AG04449 (cell line): ENCODE results near the gene RBM46.
"Not testable (repeated sequence)": the region's sequence is repeated elsewhere in the genome, so short reads cannot be mapped to it uniquely, and the experiment has no call there.

Source experiments
- CTCF ChIA-PET: fragments of 350-600 bp; formaldehyde crosslinking; extraction: SDS; loops from one replicate; lab custom pipeline; 2021; ENCODE audit warnings: antibody characterized with exemption; lab: Yijun Ruan, JAX
- POLR2A ChIA-PET: fragments of 400-600, 350-600 bp; formaldehyde crosslinking; extraction: SDS; loops from one replicate; lab custom pipeline; 2020; ENCODE audit warnings: antibody characterized with exemption, inconsistent platforms; lab: Yijun Ruan, JAX
- DNase-seq: peaks from one replicate; pipeline ENCODE4 v3.0.0-alpha.2; 2010; ENCODE audit warnings: low read depth, low spot score
- H3K4me3 ChIP-seq: 2 replicates; pipeline ENCODE4 v1.5.1; 2011; ENCODE audit warnings: low read depth, mild to moderate bottlenecking, control low read depth, low read length
- TF ChIP-seq, protein P1 (sequence below): IDR thresholded peaks from one replicate; pipeline ENCODE4 v1.5.1; 2011; ENCODE audit warnings: mild to moderate bottlenecking, moderate library complexity, low read length, control low read depth, inconsistent platforms; ENCODE audit not compliant: insufficient read depth; ENCODE audit errors: missing control alignments

Gene RBM46

DNA sequence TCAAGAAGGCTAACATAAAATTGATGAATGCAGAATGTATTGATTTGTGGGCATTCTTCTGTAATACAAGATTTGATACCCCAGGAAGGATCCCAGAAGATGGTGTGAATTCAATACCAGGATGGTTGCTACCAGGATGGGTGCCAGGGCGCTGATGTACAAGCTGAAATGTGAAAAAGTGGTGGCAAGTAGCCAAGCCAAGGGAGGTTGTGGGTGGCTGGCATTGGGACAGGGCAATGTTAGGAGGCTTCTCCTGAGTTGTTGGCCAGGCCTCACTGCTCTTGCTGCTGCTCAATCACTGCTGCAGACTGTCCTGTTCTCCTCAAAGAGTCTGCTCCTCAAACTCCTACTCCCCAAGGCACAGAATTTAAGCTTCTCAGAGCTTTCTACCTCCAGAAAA is 77.1 kb downstream of the RBM46 start:
- no peak for DNase-seq
- TF ChIP-seq, protein P1, sequence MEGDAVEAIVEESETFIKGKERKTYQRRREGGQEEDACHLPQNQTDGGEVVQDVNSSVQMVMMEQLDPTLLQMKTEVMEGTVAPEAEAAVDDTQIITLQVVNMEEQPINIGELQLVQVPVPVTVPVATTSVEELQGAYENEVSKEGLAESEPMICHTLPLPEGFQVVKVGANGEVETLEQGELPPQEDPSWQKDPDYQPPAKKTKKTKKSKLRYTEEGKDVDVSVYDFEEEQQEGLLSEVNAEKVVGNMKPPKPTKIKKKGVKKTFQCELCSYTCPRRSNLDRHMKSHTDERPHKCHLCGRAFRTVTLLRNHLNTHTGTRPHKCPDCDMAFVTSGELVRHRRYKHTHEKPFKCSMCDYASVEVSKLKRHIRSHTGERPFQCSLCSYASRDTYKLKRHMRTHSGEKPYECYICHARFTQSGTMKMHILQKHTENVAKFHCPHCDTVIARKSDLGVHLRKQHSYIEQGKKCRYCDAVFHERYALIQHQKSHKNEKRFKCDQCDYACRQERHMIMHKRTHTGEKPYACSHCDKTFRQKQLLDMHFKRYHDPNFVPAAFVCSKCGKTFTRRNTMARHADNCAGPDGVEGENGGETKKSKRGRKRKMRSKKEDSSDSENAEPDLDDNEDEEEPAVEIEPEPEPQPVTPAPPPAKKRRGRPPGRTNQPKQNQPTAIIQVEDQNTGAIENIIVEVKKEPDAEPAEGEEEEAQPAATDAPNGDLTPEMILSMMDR, result no peak
- ChIA-PET CTCF (no interaction called here), POLR2A (no interaction called here)
- H3K4me3 ChIP-seq, result no peak overlapping the region

DNA sequence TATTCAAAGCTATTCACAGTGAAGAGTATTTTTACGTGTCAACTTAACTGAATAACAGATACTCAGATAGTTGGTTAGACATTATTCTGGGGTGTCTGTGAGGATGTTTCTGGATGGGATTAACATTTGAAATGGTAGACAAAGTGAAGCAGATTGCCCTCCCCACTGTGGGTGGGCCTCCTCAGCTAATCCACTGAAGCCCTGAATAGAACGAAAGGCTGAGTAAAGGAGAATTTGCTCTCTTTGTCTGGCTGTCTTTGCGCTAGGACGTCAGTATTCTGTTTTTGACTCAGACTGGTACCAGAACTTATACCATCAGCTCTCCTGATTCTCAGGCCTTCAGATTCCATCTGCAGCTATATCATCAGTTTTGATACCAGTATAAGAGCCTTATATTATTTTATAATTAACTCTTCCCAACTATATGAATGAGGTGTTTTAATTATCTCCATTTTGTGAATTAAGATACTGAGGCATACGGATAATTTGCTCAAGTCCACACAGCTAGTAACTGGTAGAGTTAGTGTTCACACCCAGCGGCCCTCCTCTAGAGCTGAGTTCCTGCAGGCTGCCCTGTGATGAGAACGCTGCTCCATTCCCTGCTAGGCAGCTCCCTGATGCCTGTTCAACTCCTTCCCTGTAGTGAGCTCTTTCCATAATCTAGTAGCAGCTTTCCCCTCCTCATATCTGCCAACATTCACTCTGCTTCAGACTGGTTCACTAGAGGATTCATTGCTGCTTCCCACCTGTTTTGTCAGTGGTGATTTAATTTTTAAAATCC is 87.5 kb downstream of the RBM46 start:
- ChIA-PET POLR2A (no interaction called here), CTCF (no interaction called here)
- no peak overlapping the region for H3K4me3 ChIP-seq
- DNase-seq, result no peak
- TF ChIP-seq, protein P1, result no peak

DNA sequence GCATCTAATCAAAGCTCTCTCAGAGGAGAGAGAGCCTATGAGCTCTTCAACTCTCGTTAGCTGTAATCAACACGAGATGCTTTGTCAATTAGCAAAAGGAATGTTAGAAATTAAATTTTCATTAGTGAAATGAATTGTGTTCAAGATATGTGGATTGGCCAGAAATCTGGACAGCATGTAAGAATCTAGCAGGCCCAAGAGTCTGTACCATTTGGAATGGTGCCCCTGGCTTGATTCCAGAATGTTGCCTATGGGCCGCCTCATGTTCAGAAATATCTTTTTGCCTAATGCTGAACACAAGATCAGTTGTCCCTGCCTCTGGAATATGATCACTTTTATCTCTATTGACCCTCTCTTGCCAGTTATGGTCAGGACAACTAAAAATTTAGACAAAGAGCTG is 88.2 kb downstream of the RBM46 start:
- POLR2A ChIA-PET, result no interaction called here
- no peak for DNase-seq
- TF ChIP-seq, protein P1, result no peak
- no peak overlapping the region for H3K4me3 ChIP-seq
- CTCF ChIA-PET, result no interaction called here

DNA sequence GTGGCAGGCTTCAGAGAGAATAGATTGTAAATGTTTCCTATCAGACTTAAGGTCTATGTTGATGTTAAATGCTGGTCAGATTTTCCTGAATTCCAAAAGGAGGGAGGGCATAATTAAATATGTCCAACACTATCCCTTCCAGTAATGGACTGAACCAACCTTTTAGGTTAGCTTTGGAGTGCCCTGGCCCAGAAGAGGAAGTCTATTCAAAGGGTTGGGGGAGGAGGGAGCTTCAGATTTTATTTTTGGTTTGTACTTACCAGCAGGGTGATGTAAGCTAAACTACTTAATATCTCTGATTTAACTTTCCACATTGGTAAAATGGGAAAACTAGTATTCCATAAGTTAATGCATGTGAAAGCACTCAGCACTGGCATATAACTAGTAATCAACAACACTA is 91.1 kb downstream of the RBM46 start:
- no peak for DNase-seq
- TF ChIP-seq, protein P1, result no peak
- no peak overlapping the region for H3K4me3 ChIP-seq
- POLR2A ChIA-PET, result no interaction called here
- CTCF ChIA-PET, result interaction anchor here (1.2 kb wide), 1 partner anchor 481 kb away, joined by 3 read pairs; no protein-coding TSS in a partner anchor

DNA sequence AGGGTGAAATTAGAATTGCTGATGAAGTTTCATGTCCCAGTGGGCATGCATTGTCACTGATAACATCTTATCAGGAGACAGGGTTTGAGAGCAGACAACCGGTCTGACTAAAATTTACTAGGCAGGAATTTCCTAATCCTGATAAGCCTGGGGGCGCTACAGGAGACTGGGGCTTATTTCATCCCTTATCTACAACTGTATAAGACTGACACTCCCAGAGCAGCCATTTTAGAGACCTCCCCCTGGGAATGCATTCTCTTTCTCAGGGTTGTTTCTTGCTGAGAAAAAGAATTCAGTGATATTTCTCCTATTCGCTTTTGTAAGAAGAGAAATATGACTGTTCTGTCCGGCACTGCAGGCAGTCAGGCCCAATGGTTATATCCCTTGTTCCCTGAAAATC is 93.0 kb downstream of the RBM46 start:
- POLR2A ChIA-PET, CTCF ChIA-PET, H3K4me3 ChIP-seq, DNase-seq: not testable (repeated sequence)

DNA sequence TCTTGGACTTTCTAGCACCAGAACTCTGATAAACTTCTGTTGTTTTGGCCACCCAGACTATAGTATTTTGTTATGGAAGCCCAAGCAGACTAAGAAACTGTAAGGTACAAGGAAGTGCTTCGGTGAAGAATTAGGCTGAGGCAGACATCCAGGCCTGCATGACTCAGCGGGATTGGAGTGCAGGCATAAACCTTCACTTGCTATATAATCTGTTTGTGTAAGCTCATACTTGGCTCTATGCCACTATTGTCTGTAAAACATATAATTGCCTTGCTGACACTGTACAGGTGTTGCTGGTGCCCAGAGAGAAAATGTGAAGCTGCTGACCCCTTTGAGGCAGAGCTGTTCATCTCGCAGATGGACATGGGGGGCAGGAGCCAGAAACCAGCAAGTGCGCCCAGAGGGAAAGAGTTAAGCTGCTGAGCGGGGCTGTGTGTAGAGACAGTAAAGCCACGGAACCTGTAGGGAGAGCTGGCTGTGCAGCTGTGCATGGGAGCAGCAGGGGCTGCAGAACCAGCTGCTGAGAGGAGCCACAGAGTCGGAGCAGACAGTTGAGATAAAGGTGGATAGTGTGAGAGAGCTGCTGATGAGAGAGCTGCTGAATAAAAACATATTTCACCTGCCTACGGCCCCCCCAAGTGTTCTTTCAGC is 96.2 kb downstream of the RBM46 start:
- no peak for DNase-seq
- POLR2A ChIA-PET, result no interaction called here
- TF ChIP-seq, protein P1, result no peak
- CTCF ChIA-PET, result no interaction called here
- H3K4me3 ChIP-seq, result no peak overlapping the region
